Upper lobe of right lung (tissue), 1 donor: ENCODE results near the gene NSMCE3. TPM values are rescaled to one million over a fixed set of nuclear protein-coding genes. Genes with fewer than 3 reads are reported as not detected.

ENCODE experiments used
- ATAC-seq: fragments of 200-7000 bp; cut with Tn5 transposase; one replicate; pipeline ENCODE4 v1.9.1; 2020; ENCODE audit warnings: mild to moderate bottlenecking, moderate library complexity
- DNase-seq: peaks from one replicate; pipeline ENCODE4 v3.0.0-alpha.2; 2020
- H3K27ac ChIP-seq: fragments of 200-600 bp; one replicate; pipeline ENCODE4 v1.8.0; 2022
- H3K27me3 ChIP-seq: fragments of 200-600 bp; one replicate; pipeline ENCODE4 v1.8.0; 2022; ENCODE audit warnings: mild to moderate bottlenecking
- H3K36me3 ChIP-seq: fragments of 200-600 bp; one replicate; pipeline ENCODE4 v1.8.0; 2022
- H3K4me1 ChIP-seq: fragments of 200-600 bp; one replicate; pipeline ENCODE4 v1.8.0; 2022
- H3K4me3 ChIP-seq: fragments of 200-600 bp; one replicate; pipeline ENCODE4 v1.8.0; 2022; ENCODE audit warnings: mild to moderate bottlenecking
- H3K9me3 ChIP-seq: fragments of 200-600 bp; one replicate; pipeline ENCODE4 v1.8.0; 2022
- CTCF ChIP-seq: fragments of 200-600 bp; IDR thresholded peaks from one replicate; pipeline ENCODE4 v1.8.0; 2022; ENCODE audit warnings: antibody characterized with exemption
- intact Hi-C: fragments of 100-400 bp; cut with DNase I; formaldehyde crosslinking; loops from one replicate; pipeline ENCODE4 v1.11.0; 2022
- total RNA-seq: library from RNA; stranded (reverse); fragmentation: NEBNext Ultra II Directional; extraction: Animal tissue kit (Norgen Biotek cat#: 25700); gene quantifications from one replicate; pipeline ENCODE4 v1.2.1, GENCODE V29; 2021
- donor health status: DM: no; HTN: yes; CAD: no; lungs with severe emphysema.

NSMCE3 gene
- total RNA-seq, 1 donor from 2014 or later: 6.7 TPM

- ATAC-seq: no peak
- H3K4me1 ChIP-seq: no peaks in the 10 kb centered on the region
- H3K4me3 ChIP-seq: no peak overlapping the region
- no peaks in the 10 kb centered on the region for H3K27me3 ChIP-seq
- no peak for TF ChIP-seq CTCF
- intact Hi-C loops: no loop called here
- no peaks in the 10 kb centered on the region for H3K36me3 ChIP-seq
- H3K27ac ChIP-seq: no peak overlapping the region
- DNase-seq: no peak
- H3K9me3 ChIP-seq: no peaks in the 10 kb centered on the region
Measured at GRCh38 chr15:29291067-29291845, 21.6 kb upstream of the NSMCE3 start.

- Histone ChIP-seq H3K9me3 (no peaks in the 10 kb centered on the region), H3K36me3 (no peaks in the 10 kb centered on the region), H3K4me3 (no peak overlapping the region), H3K27me3 (no peaks in the 10 kb centered on the region), H3K4me1 (no peaks in the 10 kb centered on the region), H3K27ac (no peak overlapping the region)
- DNase-seq (no peak), ATAC-seq (no peak)
- TF ChIP-seq CTCF: no peak
- intact Hi-C loops: no loop called here
Measured at GRCh38 chr15:29289173-29289572, 19.6 kb upstream of the NSMCE3 start.

GRCh38 chr15:29285386-29285785 is 15.8 kb upstream of the NSMCE3 start:
- Histone ChIP-seq H3K27me3 (no peaks in the 10 kb centered on the region), H3K4me1 (no peaks in the 10 kb centered on the region), H3K27ac (no peak overlapping the region), H3K4me3 (no peak overlapping the region), H3K36me3 (no peaks in the 10 kb centered on the region), H3K9me3 (no peaks in the 10 kb centered on the region)
- intact Hi-C loops: no loop called here
- DNase-seq (no peak), ATAC-seq (no peak)
- no peak for TF ChIP-seq CTCF

GRCh38 chr15:29283381-29283780 is 13.8 kb upstream of the NSMCE3 start:
- Histone ChIP-seq H3K27me3 (no peaks in the 10 kb centered on the region), H3K27ac (no peak overlapping the region), H3K4me1 (no peaks in the 10 kb centered on the region), H3K4me3 (no peak overlapping the region), H3K9me3 (no peaks in the 10 kb centered on the region), H3K36me3 (no peaks in the 10 kb centered on the region)
- ATAC-seq (no peak), DNase-seq (no peak)
- intact Hi-C loops: no loop called here
- no peak for TF ChIP-seq CTCF

- Histone ChIP-seq H3K27ac (no peak overlapping the region), H3K4me1 (no peaks in the 10 kb centered on the region), H3K27me3 (no peaks in the 10 kb centered on the region), H3K36me3 (no peaks in the 10 kb centered on the region), H3K9me3 (no peaks in the 10 kb centered on the region), H3K4me3 (no peak overlapping the region)
- no peak for DNase-seq
- intact Hi-C loops: no loop called here
- no peak for ATAC-seq
- TF ChIP-seq CTCF: no peak
Measured at GRCh38 chr15:29280514-29280913, 10.9 kb upstream of the NSMCE3 start.
